DMS153 treated with DMSO at 0.1 percent for 48 hours (cell line): ENCODE results near the gene NUDT21.
"Not testable (repeated sequence)": the region's sequence is repeated elsewhere in the genome, so short reads cannot be mapped to it uniquely, and the experiment has no call there.

ENCODE experiments used
- DNase-seq: peaks from one replicate; lab custom pipeline; 2025; ENCODE audit not compliant: unreplicated experiment; lab: John Stamatoyannopoulos, UW

NUDT21 gene

DNA sequence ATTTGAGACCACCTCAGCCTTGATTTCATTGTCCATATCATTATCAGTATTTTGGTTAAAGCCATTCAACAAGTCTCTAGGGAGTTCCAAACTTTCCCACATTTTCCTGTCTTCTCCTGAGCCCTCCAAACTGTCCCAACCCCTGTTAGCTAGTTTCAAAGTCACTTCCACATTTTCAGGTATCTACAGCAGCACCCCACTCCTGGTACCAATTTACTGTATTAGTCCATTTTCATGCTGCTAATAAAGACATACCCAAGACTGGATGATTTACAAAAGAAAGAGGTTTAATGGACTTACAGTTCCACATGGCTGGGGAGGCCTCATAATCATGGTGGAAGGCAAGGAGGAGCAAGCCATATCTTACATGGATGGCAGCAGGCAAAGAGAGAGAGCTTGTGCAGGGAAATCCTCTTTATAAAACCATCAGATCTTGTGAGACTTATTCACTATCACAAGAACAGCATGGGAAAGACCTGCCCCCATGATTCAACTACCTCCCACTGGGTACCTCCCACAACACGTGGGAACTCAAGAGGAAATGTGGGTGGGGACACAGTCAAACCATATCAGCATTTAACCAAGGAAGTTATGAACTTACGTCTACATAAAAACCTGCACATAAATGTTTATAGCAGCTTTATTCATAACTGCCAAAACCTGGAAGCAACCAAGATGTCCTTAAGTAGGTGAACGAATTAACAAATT lies 70.2 kb downstream of the NUDT21 start:
- DNase-seq: not testable (repeated sequence)
